GM19463 (cell line): ENCODE results near the gene RUNX1.

Experiments used
- ATAC-seq: cut with Tn5 transposase; IDR thresholded peaks from one replicate; pipeline ENCODE4 v1.9.1; 2021; ENCODE audit warnings: mild to moderate bottlenecking, moderate library complexity; ENCODE audit not compliant: unreplicated experiment

The RUNX1 gene

DNA sequence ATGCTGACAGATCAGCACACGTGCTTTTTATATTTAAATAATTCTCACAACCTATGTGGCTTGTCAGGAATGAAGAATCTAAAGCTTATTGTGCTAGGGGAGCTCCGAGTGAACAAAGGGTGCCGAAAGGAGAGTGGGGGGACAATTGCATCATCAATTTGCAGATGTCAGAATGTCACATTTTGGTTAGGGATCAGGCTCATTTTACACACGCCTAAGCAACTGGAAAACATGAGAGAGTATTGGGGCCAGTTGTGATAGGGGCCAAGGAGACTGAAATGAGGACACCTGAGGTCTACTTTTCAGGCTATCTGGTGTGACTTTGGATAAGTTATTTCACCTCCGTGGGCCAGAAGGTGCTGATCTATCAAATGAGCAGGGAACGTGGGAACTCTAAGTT is 31.8 kb downstream of the RUNX1 start:
- ATAC-seq, result no peak

DNA sequence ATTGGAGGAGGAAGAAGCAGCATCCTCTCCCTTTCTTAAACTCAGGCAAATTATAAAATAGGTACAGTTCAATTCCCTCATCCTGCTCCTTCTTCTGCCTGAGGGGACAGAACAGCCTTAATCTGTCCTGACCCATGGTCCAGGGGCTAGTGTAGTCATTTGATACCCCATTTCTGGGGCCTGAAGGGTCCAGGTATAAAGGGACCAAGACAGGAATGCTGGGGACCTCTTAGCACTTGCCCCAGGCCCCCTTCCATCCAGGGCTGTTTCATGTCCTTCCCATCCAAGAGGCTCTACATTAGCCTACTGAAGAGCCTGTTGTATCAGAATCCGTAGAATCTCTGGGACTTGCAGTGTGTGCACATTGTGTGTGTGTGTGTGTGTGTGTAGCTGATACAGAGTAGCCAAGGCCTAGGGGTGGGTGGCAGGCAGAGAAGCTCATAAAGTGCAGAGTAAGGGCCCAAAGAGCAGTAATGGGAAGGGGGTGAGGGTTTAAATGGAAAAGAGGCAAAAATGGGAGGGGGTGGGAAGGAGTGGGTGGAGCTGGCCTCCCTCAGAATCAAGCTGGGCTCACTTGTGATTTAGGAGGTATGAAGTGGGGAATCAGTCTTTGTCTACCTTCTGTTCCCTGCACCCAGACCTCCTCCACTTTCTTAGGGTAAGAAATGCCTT is 32.4 kb downstream of the RUNX1 start:
- ATAC-seq, result no peak

DNA sequence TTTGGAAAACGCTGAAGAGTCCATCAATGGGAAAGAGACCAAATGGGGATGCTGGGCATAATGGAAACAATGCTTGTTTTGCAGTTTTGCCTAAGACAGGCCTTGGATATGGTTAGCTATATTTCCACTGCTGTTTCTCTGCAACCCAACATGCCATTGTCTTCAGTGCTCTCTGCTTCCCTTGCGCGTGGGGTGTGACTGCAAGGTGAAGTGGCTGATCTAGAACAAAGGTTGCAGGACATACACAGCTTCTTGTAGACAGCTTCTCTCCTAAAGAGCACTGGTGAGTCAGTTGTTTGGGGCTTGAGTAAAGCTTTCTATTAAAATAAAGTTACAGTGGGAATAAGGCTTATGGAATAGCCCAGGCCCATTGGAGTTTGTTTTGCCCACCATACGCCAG is 33.0 kb downstream of the RUNX1 start:
- ATAC-seq, result no peak

DNA sequence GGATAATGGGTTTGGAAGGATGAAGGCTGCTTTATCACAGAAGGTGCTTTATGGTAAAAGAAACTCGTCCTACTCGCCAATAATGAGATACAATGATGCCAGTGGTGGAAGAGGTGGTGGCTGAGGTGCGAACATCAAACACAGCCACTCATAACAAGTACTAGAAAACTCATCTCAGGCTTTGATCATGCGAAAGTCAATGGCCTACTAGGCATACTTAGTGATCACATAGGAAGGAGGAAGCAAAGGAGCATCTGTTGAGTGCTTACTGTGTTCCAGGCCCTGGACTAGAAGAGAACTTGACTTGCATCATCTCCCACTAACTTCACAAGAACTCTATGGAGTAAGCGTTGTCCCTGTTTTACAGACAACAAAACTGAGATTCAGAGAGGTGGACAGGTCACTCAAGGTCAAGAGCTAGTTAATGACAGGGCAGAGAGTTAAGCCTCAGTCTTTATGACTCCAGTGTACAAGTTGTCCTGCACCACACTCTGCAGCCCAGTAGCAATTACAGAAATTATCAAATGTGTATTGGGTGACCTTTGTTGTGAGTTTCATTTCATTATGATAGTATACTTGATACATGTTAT is 33.6 kb downstream of the RUNX1 start:
- ATAC-seq, result no peak

DNA sequence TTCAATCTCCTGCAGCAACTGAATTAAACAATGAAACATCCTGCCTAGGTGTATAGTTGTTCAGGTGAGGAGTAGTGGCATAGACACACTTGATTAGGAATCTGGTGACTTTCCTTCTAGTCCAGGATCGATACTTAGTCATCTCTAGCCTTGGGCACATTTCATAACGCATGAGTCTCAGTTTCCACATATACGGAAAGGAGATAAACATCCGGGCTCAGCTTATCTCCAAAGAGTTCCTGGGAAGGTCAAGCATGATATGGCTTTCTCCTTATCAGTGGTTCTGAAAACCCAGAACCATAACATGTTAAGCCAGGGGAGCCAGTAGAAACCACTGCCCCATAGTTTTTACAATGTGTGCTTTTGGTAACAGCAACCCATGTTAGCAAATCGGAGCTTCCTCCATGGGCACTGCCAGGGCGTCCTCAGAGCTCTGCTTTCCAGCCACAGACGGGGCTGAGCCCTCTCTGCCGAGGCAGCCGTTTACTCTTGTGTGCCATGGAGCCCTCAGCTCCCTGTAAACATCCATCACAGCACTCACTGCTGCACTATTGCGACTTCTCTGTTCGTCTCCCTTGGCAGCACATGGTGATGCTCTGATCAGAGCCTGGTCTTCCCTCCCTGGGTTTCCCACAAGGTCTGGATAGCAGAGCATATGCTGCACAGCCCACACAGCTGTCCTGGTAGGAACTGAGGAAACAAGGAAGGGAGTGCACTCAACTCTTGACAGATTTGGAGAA is 34.6 kb downstream of the RUNX1 start:
- ATAC-seq, result no peak

DNA sequence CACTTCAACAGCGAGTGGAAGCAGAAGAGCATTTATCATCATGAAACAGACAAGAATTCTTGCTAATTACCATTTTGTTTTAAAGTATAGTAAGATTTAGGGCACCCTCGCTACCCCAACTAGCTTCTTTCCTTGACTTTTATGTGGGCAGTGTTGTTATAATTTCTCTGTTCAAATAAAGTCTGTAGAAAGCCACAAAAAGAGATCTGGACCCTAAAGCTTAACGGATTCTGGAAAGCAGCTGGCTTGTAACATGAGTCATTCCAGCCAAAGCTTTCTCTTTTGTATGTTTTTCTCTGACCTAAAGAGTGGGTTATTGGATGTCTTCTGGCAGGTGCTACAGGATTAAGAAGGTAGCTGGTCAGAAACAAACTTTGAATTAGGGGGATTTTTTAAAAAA is 37.4 kb downstream of the RUNX1 start:
- no peak for ATAC-seq

DNA sequence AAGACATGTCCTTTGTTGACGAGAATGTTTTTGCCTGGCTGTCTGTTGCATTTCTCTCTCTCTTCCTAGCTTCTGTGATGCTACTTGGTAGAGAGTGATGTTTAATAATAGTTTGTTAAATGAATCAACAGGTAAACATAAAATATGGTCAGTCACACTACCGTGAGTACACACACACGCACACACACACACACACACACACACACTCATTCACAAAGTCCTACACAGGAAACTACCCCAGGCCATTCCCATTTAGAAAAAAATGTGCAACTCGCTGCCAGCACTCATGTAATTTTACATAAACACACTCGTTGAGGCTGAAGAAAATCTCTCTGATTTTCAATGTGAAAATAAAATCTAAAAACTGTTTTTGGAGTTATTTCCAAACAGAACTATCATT is 38.7 kb downstream of the RUNX1 start:
- no peak for ATAC-seq

DNA sequence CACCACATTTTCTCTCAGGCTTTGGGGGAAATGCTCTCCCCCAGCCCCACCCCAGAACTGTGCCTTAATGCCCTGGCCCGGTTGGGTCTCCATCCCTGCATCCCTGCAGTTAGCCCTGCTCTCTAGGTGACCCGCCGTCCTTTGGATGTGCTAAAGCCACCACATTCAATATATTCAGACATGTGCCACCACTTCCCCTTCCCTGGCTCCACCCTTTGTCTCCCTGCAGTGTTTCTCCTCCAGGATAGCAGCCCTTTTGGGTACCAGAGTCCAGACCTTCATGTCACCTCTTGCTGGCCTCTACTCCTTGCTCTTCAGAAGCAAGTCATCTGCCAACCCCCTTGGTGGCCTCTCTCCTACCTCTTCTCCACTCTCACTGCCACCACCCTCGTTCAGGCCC is 41.8 kb downstream of the RUNX1 start:
- ATAC-seq, result no peak

DNA sequence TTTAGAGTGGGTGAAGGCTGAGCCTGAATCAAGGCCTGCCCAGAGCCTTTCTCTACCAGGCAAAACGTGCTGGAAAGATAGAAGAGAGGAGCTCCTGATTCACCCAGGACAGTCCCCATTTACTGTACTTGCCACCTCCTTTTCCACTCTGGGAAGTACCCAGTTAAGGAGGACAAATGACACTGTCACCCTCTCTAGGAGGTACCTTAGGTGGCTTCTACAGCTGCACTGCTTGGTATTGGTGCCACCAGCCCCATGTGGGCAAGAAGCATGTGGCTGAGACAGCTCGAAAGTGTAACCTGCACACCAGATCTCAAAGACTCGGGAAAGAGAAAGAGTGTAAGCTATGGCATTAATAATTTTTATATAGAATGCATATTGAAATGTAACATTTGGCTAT is 42.3 kb downstream of the RUNX1 start:
- no peak for ATAC-seq

DNA sequence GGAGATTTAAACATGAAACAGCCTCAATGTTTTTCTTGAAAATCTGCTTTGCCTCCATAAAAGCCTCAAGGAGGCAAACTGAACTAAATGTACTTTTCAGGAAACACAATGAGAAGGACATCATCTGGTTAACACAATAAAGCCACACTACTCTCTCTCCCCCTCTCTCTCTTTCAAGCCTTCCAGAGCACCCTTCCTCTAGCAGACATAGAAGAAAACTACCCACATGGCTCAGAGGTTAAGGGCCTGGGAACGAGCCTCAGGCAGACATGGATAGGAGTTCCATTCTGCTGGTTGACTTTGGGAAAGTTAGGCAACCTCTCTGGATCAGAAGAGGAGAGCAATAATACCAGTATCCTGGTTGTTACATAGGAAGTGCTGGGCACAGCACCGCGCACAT is 42.9 kb downstream of the RUNX1 start:
- ATAC-seq, result no peak

DNA sequence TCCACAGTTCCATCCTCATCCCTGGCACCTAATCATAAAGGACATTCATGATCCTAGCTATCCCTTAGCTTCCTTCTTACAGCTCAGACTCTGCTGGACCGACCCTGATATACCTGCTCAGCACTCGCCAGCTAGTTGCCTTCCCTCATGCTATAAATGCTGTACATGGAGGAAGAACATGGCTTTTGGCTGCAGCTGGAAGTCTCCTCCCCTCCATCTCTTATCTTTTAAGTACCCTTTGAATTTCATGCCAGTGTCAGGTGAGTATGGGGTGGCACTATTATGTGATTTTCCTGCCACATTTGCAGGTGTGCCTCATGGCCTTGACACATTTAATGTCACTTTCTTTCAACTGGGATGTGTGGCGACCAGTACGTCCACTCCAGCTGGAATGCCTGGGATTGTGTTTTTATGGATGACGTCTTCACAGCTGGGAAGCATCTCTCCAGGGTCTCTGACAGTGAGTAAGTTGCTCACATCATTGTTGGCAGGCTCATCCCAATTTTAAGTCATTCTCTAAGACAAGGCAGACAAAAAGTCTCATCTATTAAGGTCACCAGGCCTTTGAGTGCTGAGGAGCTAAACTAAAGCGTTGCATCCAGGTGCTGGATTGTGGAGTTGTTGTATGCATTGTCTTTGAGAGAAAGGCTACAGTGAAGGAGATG is 43.4 kb downstream of the RUNX1 start:
- no peak for ATAC-seq

DNA sequence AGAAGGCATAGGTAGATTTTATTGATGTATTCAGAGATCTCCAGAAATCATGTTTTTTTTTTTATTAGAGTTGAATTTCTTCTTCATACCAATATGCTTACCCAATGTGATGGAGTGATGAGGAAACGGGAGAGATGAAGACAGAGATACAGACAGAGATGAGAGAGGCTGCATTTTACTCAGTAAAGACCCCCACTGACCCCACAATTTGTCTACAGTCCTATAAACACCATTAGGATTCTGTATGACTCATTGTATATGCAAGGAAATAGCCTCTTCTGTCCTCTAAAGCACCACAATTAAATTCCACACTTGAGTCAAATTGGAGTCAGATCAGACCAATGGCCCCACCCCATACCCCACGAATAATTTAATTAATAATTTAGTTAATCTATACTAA is 44.0 kb downstream of the RUNX1 start:
- no peak for ATAC-seq

DNA sequence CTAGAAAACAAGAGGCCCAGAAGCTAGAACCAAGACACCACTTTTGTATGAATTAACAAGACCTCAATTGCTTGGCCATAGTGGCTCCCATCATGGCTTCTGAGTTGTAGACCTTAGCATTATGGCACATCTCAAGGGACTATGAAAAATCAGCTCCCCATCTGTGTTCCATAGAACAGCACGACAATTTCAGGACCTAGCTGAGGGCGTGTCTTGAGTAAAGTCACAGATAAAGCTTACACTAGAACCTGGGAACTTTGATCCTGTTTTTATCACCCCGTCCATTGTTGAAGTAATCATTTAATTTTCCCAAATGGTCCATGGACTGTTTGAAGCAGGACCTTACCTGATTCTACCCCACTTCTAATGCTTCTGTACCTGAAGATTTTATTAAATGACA is 44.8 kb downstream of the RUNX1 start:
- no peak for ATAC-seq

DNA sequence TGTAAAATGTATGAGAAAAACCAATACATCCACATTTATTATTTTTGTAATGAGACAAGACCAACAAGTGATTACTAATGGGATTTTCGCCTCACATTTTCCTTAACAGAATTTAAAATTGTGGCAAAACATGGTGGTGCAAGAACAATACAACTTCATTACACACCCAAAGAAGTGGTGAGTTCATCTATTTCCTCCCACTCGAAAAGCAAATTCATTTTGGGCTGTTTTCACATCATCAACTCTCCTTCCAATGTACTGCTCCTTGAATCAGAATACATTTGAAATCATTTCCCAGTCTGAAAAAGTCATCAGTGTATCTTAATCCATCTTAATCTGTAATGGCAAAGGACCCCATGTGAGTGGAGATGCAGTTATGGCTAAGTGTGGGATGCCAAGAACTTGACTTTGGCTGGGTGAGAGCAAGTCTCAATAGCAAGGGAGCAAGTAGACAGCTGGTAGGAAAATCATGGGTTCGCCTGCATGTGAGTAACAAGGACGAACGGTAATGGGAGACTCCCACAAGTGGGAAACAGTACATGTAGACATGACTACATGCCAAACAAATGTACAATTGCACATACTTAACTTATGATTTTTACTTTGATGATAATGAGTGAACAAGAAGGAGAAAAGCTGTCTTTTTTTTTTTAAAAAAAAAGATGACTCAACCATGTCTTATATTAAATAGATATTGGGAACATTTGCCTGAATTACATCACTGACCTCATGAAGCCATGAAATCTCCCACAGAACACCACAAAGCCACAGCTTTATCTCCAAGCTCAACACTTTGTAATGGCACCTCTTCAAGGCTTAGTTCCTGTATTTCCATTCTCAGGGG is 46.0 kb downstream of the RUNX1 start:
- no peak for ATAC-seq

DNA sequence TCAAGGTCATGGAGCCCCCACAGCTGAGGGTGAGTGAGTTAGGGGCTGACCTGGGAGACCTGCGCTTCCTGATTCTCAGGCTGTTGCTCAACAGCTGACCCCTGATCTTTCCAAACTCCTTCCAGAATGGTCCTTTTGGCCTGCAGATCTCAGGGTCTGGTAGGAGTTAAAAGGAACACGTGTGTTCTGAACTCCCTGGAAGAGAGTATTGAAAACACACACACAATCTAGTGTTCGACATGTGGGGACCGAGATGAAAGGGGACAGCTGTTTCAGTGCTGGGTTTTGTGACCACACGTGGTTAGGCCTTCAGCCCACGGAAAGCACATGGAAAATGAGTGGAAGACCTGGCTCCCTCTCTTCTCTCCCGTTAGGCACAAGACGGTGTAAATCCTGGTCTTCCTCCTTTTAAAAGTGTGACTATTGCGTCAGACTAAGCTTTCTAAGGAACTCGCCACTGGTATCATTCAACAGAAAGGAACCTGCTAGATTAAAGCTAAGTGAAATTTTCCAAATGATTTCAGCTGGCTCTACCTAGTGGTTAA is 49.6 kb downstream of the RUNX1 start:
- no peak for ATAC-seq

DNA sequence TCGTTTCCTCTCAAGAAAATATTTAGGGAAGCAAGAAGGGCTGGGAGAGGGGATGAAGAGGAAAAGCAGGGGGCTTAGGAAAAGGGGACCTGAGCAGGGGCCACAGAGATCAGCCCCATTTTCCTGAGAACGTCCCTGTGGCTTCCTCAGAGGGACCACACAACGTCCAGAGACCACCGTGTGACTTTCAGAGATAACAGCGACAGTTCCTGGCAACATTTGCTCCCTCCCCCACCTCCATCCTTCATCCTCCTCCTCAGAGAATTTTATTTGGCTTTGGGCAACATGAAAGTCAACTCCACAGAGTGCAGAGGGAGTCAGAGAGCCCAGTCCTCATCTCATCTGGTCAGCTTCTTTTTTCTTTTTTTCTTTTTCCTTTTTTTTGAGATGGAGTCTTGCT is 50.9 kb downstream of the RUNX1 start:
- no peak for ATAC-seq

DNA sequence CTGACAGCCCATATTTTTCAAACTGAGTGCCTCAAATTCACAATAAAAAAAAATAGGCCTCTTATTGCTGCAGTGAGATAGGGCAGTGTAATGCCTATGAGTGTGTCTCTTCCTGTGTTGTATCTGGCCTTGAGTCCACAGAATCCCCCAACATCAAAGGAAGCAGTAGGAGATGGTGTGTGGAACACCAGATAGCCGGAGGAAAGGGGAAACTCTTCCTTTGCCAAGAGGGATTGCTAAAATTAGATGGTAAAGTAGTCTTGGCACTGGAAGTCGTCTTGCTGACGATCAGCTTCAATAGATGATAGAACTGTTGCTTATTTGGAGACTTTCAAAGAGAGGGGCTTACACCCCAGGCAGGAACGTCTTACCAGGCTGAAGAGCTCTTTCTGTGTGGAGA is 51.8 kb downstream of the RUNX1 start:
- ATAC-seq, result no peak

DNA sequence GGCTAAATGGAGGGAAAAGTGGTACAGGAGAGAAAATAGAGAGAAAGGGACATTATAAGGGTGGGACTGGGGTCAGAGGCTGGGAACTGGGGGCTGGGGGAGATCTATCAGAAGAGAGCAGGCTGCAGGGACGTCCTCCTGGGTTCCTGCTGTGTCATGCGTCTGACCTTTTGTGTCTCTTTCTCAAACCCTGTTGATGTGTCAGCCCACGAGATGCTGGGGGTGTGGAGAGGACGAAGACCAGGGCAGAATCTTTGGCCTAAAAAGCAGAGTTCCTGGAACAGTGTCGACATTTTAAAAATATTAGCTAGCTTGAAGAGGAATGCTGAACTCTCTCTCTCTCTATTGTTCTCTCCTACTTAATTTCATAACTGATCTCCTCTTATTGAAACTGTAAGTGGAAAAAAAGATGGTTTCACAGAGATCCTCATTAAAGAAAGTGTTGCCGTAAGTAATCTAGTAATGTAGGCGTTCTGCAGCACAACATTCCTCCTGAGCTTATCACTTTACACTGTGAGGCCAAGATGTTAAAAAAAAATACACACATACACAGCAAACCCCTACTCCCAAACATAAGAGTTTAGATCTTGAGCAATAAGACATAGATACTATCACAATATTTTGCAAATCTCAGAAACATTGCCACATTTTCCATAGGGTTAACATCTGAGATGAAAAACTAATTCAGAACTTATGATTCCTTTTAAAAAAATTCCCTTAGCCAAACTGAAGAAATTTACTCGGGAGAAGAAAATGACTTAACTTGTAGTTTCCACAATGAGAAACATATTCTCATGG is 52.6 kb downstream of the RUNX1 start:
- no peak for ATAC-seq

DNA sequence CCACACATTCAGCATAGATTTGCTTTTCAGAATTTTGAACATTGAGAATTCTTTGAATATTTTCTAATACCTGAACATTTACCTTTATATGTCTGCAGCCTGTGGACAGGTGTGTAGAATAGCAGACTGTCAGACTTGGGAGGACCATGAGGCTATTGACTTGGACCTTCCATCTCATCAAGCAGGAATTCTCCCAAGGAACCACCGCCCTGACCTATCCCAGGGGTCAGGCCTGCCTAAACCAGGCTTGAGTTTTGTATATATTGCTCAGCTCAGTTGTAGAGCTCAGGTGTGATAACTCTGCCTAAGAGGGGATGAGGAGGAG is 53.2 kb downstream of the RUNX1 start:
- ATAC-seq, result no peak
